Endothelial cell (in vitro differentiated cells): ENCODE measurements around the gene ST7. TPM values are rescaled to one million over a fixed set of nuclear protein-coding genes. Genes with fewer than 3 reads are reported as not detected.

Experiments used
- DNase-seq: peaks from one replicate; pipeline ENCODE4 v3.0.0; 2021; ENCODE audit warnings: low spot score
- H3K27ac Mint-ChIP-seq: one replicate; pipeline ENCODE4 v1.8.0; 2021; ENCODE audit warnings: mixed read lengths, inconsistent platforms; ENCODE audit not compliant: unreplicated experiment
- H3K27me3 Mint-ChIP-seq: one replicate; pipeline ENCODE4 v1.8.0; 2021; ENCODE audit warnings: mild to moderate bottlenecking, moderate library complexity, mixed read lengths, inconsistent platforms; ENCODE audit not compliant: unreplicated experiment
- H3K36me3 Mint-ChIP-seq: one replicate; pipeline ENCODE4 v1.8.0; 2021; ENCODE audit warnings: mild to moderate bottlenecking, low read depth, mixed read lengths, inconsistent platforms; ENCODE audit not compliant: unreplicated experiment
- H3K4me1 Mint-ChIP-seq: one replicate; pipeline ENCODE4 v1.8.0; 2021; ENCODE audit warnings: mild to moderate bottlenecking, mixed read lengths, inconsistent platforms; ENCODE audit not compliant: unreplicated experiment
- H3K4me3 Mint-ChIP-seq: one replicate; pipeline ENCODE4 v1.8.0; 2021; ENCODE audit warnings: mild to moderate bottlenecking, mixed read lengths, inconsistent platforms; ENCODE audit not compliant: unreplicated experiment
- H3K9me3 Mint-ChIP-seq: one replicate; pipeline ENCODE4 v1.8.0; 2021; ENCODE audit warnings: mixed read lengths, inconsistent platforms; ENCODE audit not compliant: unreplicated experiment
- total RNA-seq: library from RNA; stranded (reverse); fragmentation: NEBNext Ultra II Directional; extraction: Animal tissue kit (Norgen Biotek cat#: 25700); gene quantifications from one replicate; pipeline ENCODE4 v1.2.1, GENCODE V29; 2021; ENCODE audit not compliant: unreplicated experiment
- TF ChIP-seq, protein P1 (sequence below): fragments of 200-600 bp; sonication (generic); IDR thresholded peaks from one replicate; pipeline ENCODE4 v1.5.0; 2021; ENCODE audit warnings: antibody characterized with exemption; ENCODE audit not compliant: unreplicated experiment

Gene ST7
- total RNA-seq, 1 donor from 2014 or later: 44.1 TPM

DNA sequence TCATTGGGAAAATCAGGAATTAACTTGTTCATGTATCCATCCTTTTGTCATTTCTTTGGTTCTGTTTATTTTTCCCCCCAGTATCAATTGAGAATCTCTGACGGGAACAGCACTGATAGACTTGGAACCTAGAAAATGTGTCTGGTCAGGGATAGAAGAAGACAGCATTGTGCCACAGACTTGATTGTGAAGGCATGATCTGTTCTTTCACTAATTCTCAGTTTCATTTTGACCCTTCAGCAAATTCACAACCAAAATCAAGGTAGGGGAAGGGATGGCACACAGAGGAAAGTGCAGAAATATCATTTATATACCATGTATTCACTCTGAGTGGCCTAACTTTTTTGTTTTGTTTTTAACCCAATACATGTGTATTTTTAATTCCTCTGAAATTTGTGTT lies 262.7 kb downstream of the ST7 start:
- Mint-ChIP-seq H3K36me3 (peaks cover 17% of the 10 kb centered on the region), H3K27me3 (no peaks in the 10 kb centered on the region), H3K4me3 (no peak overlapping the region), H3K4me1 (peaks cover 12% of the 10 kb centered on the region), H3K27ac (no peak overlapping the region), H3K9me3 (no peaks in the 10 kb centered on the region)
- TF ChIP-seq, protein P1, sequence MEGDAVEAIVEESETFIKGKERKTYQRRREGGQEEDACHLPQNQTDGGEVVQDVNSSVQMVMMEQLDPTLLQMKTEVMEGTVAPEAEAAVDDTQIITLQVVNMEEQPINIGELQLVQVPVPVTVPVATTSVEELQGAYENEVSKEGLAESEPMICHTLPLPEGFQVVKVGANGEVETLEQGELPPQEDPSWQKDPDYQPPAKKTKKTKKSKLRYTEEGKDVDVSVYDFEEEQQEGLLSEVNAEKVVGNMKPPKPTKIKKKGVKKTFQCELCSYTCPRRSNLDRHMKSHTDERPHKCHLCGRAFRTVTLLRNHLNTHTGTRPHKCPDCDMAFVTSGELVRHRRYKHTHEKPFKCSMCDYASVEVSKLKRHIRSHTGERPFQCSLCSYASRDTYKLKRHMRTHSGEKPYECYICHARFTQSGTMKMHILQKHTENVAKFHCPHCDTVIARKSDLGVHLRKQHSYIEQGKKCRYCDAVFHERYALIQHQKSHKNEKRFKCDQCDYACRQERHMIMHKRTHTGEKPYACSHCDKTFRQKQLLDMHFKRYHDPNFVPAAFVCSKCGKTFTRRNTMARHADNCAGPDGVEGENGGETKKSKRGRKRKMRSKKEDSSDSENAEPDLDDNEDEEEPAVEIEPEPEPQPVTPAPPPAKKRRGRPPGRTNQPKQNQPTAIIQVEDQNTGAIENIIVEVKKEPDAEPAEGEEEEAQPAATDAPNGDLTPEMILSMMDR: no peak
- DNase-seq: no peak

- DNase-seq: no peak
- Mint-ChIP-seq H3K36me3 (peaks cover 17% of the 10 kb centered on the region), H3K9me3 (no peaks in the 10 kb centered on the region), H3K4me1 (peaks cover 8% of the 10 kb centered on the region), H3K4me3 (no peak overlapping the region), H3K27me3 (no peaks in the 10 kb centered on the region), H3K27ac (no peak overlapping the region)
- TF ChIP-seq, protein P1: no peak
These were observed 263.3 kb downstream of the ST7 start for GRCh38 chr7:117216436-117217069.

DNA sequence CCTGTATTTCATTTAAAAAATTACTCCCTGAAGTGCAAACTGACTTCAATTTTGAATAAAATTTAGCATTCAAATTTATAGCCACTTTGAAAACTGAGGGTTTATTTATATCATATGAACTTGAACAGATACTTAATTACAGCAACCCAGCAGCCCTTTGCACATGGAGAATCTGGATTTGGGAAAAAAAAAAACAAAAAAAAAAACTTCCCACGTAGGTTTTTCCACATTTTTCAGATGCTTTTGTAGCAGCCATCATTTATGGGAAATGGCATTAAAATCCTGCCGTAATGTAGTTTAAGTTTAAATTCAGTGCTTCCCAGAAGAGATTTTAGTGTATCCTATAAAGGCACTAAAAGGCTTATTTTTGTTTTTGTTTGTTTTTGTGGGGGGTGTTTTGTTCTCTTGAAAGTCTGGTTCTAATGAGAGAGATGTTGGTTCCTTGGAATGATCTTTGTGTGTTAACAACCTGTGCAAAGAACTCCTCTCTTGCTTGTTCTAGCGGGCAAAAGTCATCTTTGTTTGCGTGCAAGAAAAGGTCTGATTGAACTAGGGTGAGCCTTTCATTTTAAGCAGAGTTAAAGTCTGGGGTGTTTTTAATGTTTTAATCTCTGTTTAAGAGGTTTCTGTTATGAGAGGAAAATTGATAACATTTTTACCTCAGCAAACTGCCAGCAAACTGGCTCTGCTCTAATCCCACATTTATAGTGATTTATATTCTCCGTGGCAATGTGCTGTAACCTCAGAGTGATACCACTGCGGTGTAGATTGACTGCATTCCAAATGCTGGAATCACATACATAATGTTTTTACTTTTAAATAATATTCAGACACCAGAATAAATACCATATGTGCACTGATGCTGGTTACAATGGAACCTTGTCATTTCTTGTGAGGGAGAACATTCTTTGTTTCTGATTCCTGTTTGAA lies 264.1 kb downstream of the ST7 start:
- Mint-ChIP-seq H3K4me1 (peaks cover 8% of the 10 kb centered on the region), H3K9me3 (no peaks in the 10 kb centered on the region), H3K27me3 (no peaks in the 10 kb centered on the region), H3K27ac (no peak overlapping the region), H3K4me3 (no peak overlapping the region), H3K36me3 (peaks cover 22% of the 10 kb centered on the region)
- TF ChIP-seq, protein P1: no peak
- DNase-seq: no peak

DNA sequence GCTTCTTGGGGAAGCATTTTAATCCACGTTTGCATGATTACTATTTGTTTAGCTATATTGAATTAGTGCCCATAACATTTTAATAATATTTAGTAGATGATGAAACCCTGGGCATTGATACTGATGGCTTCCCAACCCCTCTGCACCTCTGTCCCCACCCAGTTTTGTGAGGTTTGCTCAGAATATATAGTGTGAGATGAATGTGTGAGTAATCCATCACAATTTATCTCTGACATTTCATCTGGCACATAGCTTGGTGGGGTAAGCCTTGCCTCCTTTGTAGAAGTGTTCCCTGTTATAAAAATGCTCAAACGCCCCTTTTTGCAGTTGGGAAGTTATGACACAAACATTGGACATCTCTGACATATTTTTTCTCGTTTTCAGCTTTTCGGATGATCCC lies 265.4 kb downstream of the ST7 start:
- TF ChIP-seq, protein P1: no peak
- Mint-ChIP-seq H3K27ac (no peak overlapping the region), H3K27me3 (no peaks in the 10 kb centered on the region), H3K36me3 (peaks cover 35% of the 10 kb centered on the region), H3K4me3 (no peak overlapping the region), H3K4me1 (peaks cover 5% of the 10 kb centered on the region), H3K9me3 (no peaks in the 10 kb centered on the region)
- no peak for DNase-seq

GRCh38 chr7:117219485-117219884 lies 266.2 kb downstream of the ST7 start:
- no peak overlapping the region for H3K27ac Mint-ChIP-seq
- no peaks in the 10 kb centered on the region for H3K9me3 Mint-ChIP-seq
- no peak overlapping the region for H3K4me3 Mint-ChIP-seq
- H3K4me1 Mint-ChIP-seq: no peaks in the 10 kb centered on the region
- no peaks in the 10 kb centered on the region for H3K27me3 Mint-ChIP-seq
- no peak for DNase-seq
- TF ChIP-seq, protein P1: no peak
- H3K36me3 Mint-ChIP-seq: peaks cover 41% of the 10 kb centered on the region
